B cell (primary cell): ENCODE data around the gene ITPR2.

Experiments used
- EZH2 ChIP-seq: IDR thresholded peaks from 2 replicates; pipeline ENCODE4 v1.6.1; 2012; ENCODE audit warnings: borderline replicate concordance, low read depth, mild to moderate bottlenecking, moderate library complexity, low read length; ENCODE audit not compliant: insufficient read depth, poor library complexity, severe bottlenecking
- TF ChIP-seq, protein P1 (sequence below): fragments of 200-600 bp; IDR thresholded peaks from one replicate; pipeline ENCODE4 v1.8.0; 2022; ENCODE audit warnings: antibody characterized with exemption, mild to moderate bottlenecking

GRCh38 chr12:26847431-26847830, 14.4 kb upstream of the ITPR2 start:
- TF ChIP-seq, protein P1, sequence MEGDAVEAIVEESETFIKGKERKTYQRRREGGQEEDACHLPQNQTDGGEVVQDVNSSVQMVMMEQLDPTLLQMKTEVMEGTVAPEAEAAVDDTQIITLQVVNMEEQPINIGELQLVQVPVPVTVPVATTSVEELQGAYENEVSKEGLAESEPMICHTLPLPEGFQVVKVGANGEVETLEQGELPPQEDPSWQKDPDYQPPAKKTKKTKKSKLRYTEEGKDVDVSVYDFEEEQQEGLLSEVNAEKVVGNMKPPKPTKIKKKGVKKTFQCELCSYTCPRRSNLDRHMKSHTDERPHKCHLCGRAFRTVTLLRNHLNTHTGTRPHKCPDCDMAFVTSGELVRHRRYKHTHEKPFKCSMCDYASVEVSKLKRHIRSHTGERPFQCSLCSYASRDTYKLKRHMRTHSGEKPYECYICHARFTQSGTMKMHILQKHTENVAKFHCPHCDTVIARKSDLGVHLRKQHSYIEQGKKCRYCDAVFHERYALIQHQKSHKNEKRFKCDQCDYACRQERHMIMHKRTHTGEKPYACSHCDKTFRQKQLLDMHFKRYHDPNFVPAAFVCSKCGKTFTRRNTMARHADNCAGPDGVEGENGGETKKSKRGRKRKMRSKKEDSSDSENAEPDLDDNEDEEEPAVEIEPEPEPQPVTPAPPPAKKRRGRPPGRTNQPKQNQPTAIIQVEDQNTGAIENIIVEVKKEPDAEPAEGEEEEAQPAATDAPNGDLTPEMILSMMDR, result no peak
- TF ChIP-seq EZH2, result no peak
